Measurements from ENCODE around the gene ARHGAP40.

GRCh38 chr20:38586181-38586525 is 15.5 kb upstream of the ARHGAP40 start:
- no peak for TF ChIP-seq CTCF (IDR thresholded peaks at IDR 0.05; ENCODE audit: borderline replicate concordance, extremely low read depth, low read length, poor library complexity, severe bottlenecking)
- TF ChIP-seq EZH2 (IDR thresholded peaks at IDR 0.05; ENCODE audit: borderline replicate concordance, low read depth, low read length, severe bottlenecking): no peak
